Measurements from ENCODE around the gene FCER1G.

FCER1G gene

DNA sequence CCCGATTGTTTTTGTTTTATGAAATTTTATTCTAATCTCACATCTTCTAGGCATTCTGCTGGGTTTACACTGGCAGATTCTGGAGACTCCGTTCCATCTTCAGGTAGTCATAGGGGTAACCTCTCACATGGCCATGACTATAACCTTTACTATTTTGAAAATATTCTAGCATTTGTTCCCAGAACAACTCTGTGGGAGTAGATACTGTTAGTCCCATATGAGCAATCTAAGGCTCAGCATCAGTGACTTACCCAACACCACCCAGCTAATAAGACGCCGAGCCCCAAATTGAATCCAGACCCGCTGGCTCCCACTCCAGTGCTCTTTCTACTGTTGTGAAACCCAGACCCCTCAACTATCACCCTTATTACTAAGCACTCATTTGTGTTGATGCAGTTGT, 26.1 kb upstream of the FCER1G start:
- FAIRE-seq = no peak

DNA sequence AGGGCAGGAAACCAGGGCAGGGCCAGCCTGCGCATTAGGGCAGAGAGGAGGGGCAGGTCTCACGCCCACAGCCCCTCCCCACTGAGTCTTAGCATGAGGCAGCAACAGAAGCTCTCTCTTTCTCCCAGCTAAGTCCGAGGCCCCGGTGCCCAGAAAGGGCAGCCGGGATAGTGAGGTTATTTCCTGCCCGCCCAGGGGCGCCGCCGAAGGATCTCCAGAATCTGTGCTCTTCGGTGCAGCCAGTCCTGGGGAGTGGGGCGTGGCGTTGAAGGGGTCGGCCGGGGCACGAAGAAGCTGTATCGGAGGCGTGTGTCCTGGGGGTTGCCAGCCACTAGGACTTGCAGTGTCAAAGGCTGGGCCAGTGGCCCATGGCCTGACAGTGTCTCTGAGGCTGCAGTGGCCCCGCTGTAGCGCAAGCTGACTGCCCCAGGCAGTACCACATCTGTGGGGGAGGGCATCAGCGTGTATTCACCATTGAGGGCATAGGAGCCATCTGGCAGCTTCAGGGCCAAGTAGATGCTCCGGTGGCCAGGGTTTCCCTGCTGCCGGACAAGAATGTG, 24.1 kb upstream of the FCER1G start:
- no peak for FAIRE-seq

DNA sequence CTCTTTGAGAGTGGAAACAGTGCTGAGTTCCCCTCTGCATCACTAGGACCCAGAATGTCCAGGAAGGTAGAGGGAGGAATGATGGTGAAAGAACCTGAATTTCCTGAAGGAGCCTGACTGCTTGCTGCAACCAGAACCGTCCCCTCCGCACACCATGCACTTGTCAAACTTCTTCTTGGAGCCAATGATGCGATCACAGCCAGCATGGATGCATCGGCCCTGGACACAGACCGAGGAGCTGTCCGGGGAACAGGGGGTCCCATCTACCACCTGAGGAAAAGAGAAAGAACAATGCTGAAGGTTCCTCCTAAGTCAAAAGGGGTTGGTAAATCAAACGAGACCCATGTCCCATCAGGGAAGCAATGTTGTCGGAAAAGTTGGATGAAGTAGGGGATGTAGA, 23.1 kb upstream of the FCER1G start:
- no peak for FAIRE-seq

DNA sequence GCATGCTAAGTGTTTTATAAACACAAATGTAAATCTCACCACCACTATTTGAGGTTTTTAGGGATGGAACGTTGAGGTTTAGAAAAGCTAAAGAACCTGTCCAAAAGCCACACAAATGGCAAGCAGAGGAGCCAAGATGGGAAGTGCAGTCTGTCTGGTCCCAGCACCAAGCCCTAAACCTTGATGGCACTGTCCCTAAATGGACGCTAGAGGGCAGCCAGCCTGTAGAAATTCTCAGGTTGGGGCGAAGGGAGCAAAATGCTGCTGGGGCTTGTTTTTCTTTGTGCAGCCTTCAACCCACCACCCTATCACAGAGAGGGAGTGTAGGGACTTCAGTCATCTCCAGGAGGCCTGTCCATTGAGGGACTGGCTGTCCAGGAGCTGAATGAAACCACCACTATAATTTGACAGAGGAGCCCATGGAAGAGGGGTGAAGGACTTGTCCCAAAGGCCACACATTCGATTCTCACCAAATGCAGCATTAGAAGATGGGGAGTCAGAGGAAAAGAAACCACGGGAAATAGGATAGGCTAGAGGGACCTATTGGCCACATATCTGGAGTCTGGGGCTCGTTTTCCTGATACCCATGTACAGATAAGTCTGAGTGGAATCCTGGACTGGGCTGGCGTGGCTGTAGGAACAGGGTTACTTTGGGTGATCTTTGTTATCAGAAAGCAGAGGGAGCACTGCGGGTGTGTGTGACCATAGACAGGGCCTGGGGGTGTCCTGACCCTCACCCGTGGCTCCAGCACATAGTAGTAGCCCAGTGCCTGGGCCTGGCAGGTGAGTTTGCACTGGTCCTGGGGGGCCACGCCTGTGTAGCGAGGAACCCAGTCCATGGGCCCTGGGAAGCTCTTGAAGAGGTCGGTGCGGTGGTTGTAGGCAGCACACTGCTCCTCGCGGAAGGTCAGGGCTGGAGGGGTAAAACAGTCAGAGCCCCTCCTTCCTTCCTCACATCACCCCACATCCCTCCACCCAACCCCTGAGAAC, 22.3 kb upstream of the FCER1G start:
- no peak for FAIRE-seq

DNA sequence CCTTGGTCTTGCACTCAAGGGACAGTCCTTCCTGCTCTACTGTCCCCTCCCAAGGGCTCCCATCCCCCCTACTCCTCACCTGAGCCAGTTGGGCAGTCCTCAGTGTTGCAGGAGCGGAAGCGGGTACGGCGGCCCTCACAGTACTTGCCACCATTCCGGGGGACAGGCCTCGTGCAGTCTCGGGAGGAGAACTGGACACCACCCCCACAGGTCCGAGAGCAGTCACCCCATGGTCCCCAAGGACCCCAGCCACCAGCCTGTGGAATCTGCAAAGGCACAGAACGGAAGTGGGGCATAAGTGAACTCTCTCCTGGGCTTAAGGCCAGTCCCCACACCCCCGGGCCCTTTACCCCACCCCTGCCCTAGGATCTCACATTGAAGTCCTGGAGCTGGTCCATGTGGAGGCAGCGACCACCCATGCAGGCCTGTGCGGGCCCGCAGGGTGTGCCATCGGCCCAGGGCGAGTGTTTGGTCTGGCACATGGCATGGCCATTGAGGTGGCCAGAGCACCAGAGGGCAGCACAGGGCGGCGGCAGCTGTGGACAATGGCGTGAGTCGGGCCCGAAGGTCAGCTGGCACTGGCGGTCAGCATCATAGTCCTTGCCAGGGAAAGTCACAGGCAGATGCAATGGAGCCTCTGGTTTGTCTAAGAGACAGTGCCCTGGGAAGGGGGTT, 21.4 kb upstream of the FCER1G start:
- FAIRE-seq = no peak

DNA sequence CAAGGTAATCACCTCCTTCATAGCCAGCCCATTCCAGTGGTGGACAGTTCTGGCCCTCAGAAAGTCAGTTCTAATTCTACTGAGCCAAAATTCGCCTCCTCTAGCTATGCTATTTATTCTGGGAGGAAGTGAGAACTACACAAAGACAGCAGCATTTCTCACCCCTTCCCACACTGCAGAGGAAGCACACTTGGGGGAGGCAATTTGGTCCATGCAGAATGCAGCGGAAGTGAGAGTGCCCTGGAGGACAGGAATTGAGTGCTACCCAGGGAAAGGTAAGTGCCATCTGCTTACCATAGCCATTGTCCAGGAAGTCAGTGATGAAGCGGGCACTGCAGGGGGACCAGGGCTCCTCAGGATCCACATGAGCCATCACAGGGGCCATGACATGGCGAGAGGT, 19.9 kb upstream of the FCER1G start:
- no peak for FAIRE-seq

DNA sequence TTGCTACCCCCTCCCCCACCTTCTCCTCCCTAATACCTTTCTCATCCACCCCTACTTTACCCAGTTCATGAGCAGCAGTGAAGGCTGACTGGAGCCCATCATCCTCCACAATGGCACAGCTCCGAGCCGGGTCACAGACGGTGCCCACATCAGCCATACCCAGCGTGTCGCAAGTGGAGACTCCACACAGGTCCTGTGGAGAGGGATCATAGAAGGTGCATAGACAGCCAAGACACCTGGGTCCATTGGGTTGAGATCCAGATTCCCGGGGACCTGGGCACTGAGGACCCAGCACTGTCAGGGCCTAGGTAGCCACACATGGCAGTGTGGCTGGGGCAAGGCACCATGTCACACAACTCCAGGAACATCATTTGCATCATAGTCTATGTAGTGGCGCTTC, 19.0 kb upstream of the FCER1G start:
- no peak for FAIRE-seq

DNA sequence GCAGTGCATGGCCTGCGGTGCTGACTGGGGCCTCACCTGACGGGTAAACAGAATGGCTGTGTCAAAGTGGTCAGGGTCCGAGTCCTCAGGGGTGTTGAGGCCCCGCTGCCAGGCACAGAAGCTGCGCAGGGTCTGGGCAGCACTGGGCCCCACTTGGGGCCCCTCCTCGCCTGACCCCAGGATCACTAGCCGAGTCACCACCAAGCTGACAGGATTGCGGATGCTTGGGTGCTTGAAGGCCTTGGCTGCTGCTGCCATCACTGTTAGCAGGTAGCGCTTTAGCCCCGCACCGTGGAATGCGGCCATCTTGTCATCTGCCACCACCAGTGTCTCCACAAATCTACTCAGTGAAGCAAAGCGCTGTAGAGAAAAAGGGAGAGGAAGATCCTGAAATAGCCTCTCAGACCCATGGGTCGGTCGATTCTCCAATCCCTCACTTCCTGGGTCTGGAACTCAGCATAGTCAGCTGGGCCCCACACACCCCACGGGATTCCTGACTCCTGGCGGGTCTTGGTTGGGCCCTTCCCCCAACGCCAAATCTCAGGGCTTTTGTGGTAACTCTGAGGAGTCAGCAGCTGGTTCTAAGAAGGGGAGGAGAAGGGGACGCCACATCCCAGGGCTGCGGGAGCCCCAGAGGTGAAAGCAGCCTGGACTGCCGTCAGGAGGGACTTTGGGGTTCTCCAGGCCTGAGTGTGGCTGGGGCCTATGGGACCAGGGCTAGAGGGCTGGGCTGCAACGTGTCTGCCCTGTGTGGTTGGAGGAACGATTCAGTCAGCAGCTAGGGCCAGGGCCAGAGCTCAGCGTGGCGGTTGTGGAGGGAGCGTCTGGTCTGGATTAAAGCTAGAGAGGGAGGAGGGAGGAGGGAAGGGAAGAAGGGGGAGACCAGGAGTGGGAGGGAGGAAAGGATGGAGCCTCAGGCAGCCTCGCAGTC, 18.3 kb upstream of the FCER1G start:
- no peak for FAIRE-seq

DNA sequence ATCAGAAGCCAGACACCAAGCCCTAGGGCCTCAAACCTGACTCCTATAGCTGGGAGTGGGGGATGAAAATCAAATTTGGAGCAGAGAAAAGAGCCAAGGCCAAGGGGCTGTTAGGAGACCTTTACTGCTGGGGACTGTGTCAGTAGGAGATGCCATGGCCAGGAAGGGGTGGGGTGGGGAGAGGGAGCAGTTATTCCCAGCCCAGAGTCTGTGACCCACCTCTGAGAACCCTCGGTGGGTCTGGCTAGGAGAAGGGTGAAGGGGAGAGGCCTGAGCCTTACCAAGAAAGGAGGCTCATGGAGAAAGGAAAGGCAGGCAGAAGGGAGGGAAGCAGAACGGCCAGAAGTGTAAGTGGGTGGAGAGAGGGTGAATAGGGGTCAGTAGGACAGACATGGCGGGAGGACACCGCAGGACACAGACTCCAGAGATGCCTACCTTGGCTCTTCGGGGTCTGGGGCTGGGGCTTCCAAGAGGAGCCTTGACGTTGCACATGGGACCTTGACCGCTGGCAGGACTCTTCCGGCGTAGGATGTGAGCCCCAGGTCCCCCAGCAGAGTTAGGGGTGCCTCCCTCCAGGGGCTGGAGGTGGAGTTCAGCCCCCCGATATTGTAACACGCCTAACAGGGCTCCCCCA, 17.4 kb upstream of the FCER1G start:
- FAIRE-seq = no peak

DNA sequence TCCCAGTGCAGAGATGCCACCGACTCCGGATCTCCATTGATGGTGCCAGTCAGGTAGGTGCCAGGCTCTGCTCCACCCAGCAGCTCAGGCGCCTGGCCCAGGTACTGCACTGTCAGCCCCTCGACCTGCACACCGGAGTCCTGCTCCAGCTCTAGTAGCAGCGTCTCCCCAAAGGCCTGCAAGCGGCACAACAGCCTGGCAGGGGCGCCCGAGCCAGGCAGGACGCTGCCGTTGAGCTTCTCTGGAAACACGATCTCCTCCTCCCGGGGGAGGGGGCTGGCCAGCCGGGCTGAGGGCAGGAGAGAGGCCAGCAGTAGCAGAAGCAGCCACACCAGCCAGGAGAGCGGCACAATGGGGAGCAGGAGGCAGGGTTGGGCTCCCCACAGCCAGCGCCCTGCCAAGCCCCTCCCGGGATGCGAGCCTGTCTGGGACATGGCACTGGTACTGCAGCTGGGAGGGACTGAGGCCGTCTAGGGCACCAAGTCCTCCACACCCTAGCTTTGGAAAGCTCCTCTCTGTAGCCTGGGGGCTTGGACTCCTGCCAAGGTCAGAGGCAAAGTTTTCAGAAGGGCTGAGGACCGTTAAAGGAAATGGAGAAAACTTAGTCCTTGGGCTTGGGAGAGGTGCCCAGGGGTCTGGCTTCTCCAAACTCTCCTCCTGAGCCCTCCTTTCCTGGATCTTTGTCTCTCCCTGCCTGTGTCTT, 16.8 kb upstream of the FCER1G start:
- no peak for FAIRE-seq

DNA sequence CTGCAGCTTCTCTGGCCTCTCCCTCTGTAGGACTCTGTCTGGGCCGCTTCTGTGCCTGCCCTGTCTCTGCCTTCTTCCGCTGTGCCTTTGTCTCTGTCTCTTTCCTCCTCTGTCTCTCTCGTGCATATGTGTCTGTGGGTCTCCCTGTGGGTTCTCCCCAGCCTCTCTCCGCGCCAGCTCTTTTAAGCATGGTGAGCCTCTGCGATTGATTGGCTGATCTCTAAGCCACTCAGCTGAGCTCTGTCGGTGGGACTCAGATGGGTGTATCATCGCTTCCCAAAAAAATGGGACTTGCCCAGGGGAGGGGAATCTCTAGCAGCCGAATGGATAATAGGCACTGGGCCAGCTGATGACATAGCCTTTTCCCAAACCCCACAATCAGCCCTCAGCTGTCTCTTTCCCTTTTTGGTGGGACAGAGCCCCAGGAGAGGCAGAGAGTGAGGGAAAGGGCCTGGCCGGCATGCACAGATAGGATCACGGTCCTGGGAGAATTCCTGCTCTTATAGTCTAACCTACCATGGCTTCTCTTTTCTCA, 16.1 kb upstream of the FCER1G start, which contains the start of gene ADAMTS4:
ADAMTS4 (minus strand) TSS at position 158 of the 535 bp plus-strand sequence. CDS start 427 bp downstream, outside the sequence.
- FAIRE-seq = no peak

DNA sequence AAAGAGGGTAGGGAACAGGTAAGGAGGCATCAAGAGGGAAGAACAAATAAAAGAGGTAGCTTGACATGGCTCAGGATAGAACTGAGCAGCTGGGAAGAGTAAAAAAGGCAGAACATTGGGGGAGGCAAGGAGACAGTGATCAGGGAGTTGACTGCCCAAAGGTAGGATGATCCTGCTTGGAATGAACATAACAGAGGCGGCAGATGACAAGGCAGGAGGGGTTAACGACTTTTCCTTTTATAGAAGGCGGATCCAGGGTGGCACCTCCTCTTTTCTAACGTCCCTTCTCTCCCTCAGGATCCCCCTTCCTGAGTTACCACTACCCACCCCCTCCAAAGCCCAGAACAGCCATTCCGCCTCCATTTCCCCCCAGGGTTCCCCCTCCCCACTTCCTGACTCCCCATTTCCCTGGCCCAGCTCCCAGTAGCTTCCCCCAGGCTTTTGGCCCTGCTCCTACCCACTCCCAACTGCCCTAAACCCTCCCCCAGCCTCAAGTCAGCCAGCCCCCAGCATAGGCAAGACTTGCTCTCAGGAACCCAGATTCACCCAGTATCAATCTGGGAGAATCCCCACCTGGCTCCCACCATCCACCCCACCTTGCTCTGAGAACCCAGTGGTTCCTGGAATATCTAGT, 15.5 kb upstream of the FCER1G start:
- no peak for FAIRE-seq

DNA sequence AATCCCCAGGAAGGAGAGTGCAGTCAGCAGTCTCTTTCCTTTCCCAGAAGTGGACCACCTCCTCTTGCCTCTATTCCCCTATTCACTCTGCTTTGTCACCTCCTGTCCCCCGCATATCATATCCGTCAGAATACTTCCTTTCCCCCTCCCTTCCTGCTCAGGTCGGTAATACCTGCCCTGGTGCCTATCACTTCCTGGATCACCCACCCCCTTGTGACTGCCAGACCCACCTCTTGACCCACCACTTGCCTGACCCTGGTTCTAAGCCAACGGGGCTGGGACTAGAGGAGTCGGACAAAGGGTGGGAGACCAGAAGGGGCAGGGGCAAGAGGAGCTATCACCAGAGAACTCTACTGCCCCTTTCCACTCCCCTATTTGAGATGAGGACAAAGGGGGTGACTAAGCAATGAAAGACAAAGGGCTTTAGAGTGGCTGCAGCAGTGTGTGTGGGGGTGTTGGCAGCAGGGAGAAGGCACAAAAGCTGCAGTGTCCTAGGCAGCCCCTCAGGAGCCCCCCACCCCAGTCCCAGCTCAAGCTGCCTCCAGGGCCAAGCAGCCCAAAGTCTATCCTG, 14.6 kb upstream of the FCER1G start:
- no peak for FAIRE-seq

DNA sequence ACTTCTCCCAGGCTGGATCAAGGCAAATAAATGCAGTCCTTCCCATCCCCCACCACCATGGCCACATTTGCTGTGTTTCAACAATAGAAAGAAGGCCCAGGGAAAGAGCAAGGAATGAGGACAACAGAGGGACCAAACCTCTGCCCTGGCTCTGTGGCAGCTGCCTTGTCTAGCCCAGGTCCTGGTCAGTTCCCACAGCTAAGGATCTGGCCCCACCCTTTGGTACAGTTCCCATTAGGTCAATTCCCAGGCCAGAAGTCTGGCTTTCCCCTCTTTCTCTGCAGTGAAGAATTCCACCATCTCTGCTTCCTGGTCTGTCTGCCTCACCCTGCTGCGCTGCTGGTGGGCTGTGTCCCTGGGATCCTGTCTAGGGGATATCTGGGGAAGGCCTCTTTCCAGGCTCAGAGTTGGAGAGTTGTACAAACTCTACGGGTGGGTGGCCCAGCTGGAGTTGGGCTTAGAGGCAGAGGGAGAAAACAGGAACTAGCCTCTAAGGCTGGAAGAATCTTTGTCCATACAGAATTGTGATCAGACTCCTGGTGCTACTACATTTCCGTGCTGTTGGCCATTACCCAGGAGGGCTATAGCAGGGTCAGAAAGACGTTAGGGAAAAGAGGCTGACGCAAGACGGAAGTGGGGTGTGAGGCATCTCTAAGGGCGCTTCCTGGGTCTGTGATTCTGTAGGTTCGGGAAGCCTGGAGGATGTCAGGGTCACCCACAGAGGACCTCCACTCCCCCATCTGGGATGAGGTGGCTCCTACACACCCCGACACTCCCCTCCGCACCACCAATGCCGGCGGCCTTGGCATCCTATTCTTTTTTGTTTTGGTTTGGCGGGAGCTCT, 13.9 kb upstream of the FCER1G start:
- no peak for FAIRE-seq

DNA sequence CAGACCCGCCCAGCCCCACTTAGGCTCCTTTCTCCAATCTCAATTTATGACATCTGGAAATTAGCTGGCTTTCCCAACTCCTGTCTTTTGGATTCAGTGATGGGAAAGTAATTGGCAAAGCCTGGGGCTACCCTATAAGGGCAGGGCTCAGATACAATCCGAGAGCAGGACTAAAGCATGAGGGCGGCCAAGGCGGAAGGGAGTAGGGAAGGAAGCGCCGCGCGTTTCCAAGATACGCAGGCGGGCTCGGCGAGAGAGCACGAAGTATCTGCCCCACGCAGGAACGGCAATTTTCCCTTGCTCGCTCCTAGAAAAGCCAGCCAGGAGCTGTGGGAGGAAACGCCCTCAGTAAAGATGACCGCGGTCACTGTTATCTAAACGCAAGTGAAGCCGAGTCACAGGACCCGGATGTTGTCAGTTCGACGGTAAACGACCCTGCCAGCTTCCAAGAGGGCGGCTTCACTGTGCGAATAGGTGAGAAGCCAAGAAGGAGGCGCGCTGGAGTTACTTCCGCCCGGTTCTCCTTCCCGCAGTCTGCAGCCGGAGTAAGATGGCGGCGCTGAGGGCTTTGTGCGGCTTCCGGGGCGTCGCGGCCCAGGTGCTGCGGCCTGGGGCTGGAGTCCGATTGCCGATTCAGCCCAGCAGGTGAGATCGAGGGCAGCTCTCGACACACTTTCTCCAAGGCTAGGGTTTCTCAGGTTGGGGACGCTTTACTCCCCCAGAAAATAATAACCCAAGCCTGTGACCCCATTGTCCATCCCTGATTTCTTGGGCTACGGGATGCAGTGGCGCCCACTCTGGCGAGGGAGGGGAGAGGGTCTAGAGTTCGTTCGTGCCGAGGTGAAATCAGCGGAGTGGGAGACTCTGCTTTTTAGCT, 13.0 kb upstream of the FCER1G start, which contains the start of gene NDUFS2:
NDUFS2 (plus strand) TSS at position 532 of the 877 bp plus-strand sequence; CDS start at position 551, 19 bp downstream.
- FAIRE-seq = peak; percentile 76

DNA sequence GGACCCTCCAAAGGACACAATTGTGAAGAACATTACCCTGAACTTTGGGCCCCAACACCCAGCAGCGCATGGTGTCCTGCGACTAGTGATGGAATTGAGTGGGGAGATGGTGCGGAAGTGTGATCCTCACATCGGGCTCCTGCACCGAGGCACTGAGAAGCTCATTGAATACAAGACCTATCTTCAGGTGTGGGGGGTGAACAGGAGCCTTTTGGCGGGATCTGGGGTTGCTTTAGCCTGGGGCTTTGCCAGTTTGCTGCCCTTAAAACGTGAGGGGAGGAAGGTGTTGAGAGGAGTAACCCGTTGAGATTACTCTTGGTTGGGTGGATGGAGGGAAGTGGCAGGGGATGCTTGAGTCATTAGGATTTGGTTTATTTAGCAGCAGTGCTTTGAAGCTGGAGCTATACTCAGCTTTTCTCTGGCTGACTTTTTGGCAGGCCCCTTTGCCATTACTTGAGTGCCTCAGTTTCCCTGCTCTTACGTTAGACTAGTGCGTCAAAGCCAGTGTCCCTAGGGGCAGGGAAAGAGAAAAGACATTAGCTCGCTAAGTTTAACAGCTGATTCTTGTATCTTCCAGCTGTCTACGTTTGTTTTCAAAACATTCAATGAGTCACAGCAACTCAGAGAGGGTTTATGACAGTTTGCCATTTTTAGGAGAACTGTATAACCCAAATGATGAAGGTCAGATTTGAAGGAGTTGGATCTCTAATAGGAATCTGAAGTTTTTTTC, 8.5 kb upstream of the FCER1G start:
- FAIRE-seq = no peak

DNA sequence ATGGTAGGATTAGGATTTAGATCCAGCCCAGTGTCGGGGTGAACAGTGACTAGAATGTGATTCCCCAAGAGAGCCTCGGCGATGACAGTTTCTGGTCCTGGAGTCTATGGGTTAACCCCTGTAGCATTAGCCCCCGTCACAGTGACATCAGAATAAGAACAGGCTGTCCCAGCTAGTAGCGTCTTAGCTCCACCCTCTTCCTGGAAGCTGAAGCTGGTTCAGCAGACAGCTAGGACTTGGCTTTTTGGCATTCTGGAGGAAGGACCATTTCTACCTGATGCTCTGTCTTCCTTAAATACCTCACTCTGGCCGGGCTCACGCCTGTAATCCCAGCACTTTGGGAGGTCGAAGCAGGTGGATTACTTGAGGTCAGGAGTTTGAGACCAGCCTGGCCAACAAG, 7.9 kb upstream of the FCER1G start:
- no peak for FAIRE-seq

All from islet of Langerhans (tissue), 1 donor.